Thyroid gland (tissue), 4 donors: Measurements from ENCODE around the gene NAALADL2.
"Not testable (repeated sequence)": the region's sequence is repeated elsewhere in the genome, so short reads cannot be mapped to it uniquely, and the experiment has no call there.

Source experiments
- POLR2A ChIP-seq, 2 donors: fragments of 450-650 bp; IDR thresholded peaks; one replicate each; pipeline ENCODE4 v1.6.1; 2017; ENCODE audit warnings: antibody characterized with exemption in 2 of 2, mild to moderate bottlenecking in 2 of 2, moderate library complexity in 1 of 2
- TF ChIP-seq, protein P1 (sequence below), 6 experiments: fragments of 200-600 bp in 3 of 6; fragments of 450-650 bp in 3 of 6; sonication (generic) in 3 of 6; IDR thresholded peaks; one replicate each; pipeline ENCODE4 v1.5.1; 2016 to 2019; ENCODE audit warnings: antibody characterized with exemption in 6 of 6, mild to moderate bottlenecking in 2 of 6, inconsistent platforms in 1 of 6, moderate library complexity in 1 of 6

DNA sequence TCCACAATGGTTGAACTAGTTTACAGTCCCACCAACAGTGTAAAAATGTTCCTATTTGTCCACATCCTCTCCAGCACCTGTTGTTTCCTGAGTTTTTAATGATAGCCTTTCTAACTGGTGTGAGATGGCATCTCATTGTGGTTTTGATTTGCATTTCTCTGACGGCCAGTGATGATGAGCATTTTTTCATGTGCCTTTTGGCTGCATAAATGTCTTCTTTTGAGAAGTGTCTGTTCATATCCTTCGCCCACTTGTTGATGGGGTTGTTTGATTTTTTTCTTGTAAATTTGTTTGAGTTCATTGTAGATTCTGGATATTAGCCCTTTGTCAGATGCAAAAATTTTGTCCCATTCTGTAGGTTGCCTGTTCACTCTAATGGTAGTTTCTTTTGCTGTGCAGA, 564.7 kb downstream of the NAALADL2 start:
- TF ChIP-seq POLR2A (IDR thresholded peaks at IDR 0.05): not testable (repeated sequence)
- TF ChIP-seq, protein P1, sequence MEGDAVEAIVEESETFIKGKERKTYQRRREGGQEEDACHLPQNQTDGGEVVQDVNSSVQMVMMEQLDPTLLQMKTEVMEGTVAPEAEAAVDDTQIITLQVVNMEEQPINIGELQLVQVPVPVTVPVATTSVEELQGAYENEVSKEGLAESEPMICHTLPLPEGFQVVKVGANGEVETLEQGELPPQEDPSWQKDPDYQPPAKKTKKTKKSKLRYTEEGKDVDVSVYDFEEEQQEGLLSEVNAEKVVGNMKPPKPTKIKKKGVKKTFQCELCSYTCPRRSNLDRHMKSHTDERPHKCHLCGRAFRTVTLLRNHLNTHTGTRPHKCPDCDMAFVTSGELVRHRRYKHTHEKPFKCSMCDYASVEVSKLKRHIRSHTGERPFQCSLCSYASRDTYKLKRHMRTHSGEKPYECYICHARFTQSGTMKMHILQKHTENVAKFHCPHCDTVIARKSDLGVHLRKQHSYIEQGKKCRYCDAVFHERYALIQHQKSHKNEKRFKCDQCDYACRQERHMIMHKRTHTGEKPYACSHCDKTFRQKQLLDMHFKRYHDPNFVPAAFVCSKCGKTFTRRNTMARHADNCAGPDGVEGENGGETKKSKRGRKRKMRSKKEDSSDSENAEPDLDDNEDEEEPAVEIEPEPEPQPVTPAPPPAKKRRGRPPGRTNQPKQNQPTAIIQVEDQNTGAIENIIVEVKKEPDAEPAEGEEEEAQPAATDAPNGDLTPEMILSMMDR (IDR thresholded peaks at IDR 0.05): not testable (repeated sequence)
